ENCODE results near the gene TENM3. TPM values are rescaled to one million over a fixed set of nuclear protein-coding genes. Genes with fewer than 3 reads are reported as not detected.

TENM3 gene
- total RNA-seq, 1 experiment from 2014 or later = not detected

- Histone ChIP-seq H4K20me1 (ENCODE audit: insufficient read depth, low read depth, low read length) (no peaks in the 10 kb centered on the region), H3K9me3 (ENCODE audit: low read length) (no peaks in the 10 kb centered on the region), H3K79me2 (ENCODE audit: low read length) (no peaks in the 10 kb centered on the region), H3K9ac (ENCODE audit: low read length) (no peak overlapping the region), H3K4me2 (ENCODE audit: low read depth, low read length, poor library complexity, severe bottlenecking) (no peak overlapping the region), H3K27ac (ENCODE audit: low read length) (no peak overlapping the region), H3K9me2 (replicated peaks; ENCODE audit: insufficient read depth, low read length) (no peaks in the 10 kb centered on the region), H3K4me1 (ENCODE audit: low read length) (no peaks in the 10 kb centered on the region), H3K4me3 (ENCODE audit: low read length) (no peak overlapping the region), H3K27me3 (ENCODE audit: low read length) (no peaks in the 10 kb centered on the region), H2AFZ (ENCODE audit: low read length) (no peak overlapping the region), H3K36me3 (ENCODE audit: insufficient read depth, low read length) (no peaks in the 10 kb centered on the region)
- no peak for DNase-seq
These were observed 397.3 kb downstream of the TENM3 start for GRCh38 chr4:182640491-182640890.

GRCh38 chr4:182640932-182641331, 397.7 kb downstream of the TENM3 start:
- Histone ChIP-seq H2AFZ (ENCODE audit: low read length) (no peak overlapping the region), H3K4me2 (ENCODE audit: low read depth, low read length, poor library complexity, severe bottlenecking) (no peak overlapping the region), H3K4me1 (ENCODE audit: low read length) (no peaks in the 10 kb centered on the region), H4K20me1 (ENCODE audit: insufficient read depth, low read depth, low read length) (no peaks in the 10 kb centered on the region), H3K79me2 (ENCODE audit: low read length) (no peaks in the 10 kb centered on the region), H3K27ac (ENCODE audit: low read length) (no peak overlapping the region), H3K27me3 (ENCODE audit: low read length) (no peaks in the 10 kb centered on the region), H3K9me2 (replicated peaks; ENCODE audit: insufficient read depth, low read length) (no peaks in the 10 kb centered on the region), H3K9me3 (ENCODE audit: low read length) (no peaks in the 10 kb centered on the region), H3K9ac (ENCODE audit: low read length) (no peak overlapping the region), H3K4me3 (ENCODE audit: low read length) (no peak overlapping the region), H3K36me3 (ENCODE audit: insufficient read depth, low read length) (no peaks in the 10 kb centered on the region)
- no peak for DNase-seq

GRCh38 chr4:182642831-182643230, 399.6 kb downstream of the TENM3 start:
- no peak for DNase-seq
- Histone ChIP-seq H4K20me1 (ENCODE audit: insufficient read depth, low read depth, low read length) (no peaks in the 10 kb centered on the region), H3K4me3 (ENCODE audit: low read length) (no peak overlapping the region), H3K9me3 (ENCODE audit: low read length) (no peaks in the 10 kb centered on the region), H3K27ac (ENCODE audit: low read length) (no peak overlapping the region), H3K79me2 (ENCODE audit: low read length) (no peaks in the 10 kb centered on the region), H3K4me2 (ENCODE audit: low read depth, low read length, poor library complexity, severe bottlenecking) (no peak overlapping the region), H3K36me3 (ENCODE audit: insufficient read depth, low read length) (no peaks in the 10 kb centered on the region), H3K9me2 (replicated peaks; ENCODE audit: insufficient read depth, low read length) (no peaks in the 10 kb centered on the region), H3K27me3 (ENCODE audit: low read length) (no peaks in the 10 kb centered on the region), H2AFZ (ENCODE audit: low read length) (no peak overlapping the region), H3K9ac (ENCODE audit: low read length) (no peak overlapping the region), H3K4me1 (ENCODE audit: low read length) (no peaks in the 10 kb centered on the region)

GRCh38 chr4:182643801-182644682, 400.8 kb downstream of the TENM3 start:
- no peak overlapping the region for H3K4me2 ChIP-seq (ENCODE audit: low read depth, low read length, poor library complexity, severe bottlenecking)
- H3K9ac ChIP-seq (ENCODE audit: low read length) = no peak overlapping the region
- no peaks in the 10 kb centered on the region for H3K4me1 ChIP-seq (ENCODE audit: low read length)
- no peaks in the 10 kb centered on the region for H3K27me3 ChIP-seq (ENCODE audit: low read length)
- H4K20me1 ChIP-seq (ENCODE audit: insufficient read depth, low read depth, low read length) = no peaks in the 10 kb centered on the region
- H3K36me3 ChIP-seq (ENCODE audit: insufficient read depth, low read length) = no peaks in the 10 kb centered on the region
- no peak overlapping the region for H2AFZ ChIP-seq (ENCODE audit: low read length)
- H3K9me3 ChIP-seq (ENCODE audit: low read length) = no peaks in the 10 kb centered on the region
- no peaks in the 10 kb centered on the region for H3K9me2 ChIP-seq (replicated peaks; ENCODE audit: insufficient read depth, low read length)
- H3K79me2 ChIP-seq (ENCODE audit: low read length) = no peaks in the 10 kb centered on the region
- no peak overlapping the region for H3K4me3 ChIP-seq (ENCODE audit: low read length)
- H3K27ac ChIP-seq (ENCODE audit: low read length) = no peak overlapping the region
- no peak for DNase-seq

- Histone ChIP-seq H4K20me1 (ENCODE audit: insufficient read depth, low read depth, low read length) (no peaks in the 10 kb centered on the region), H3K9ac (ENCODE audit: low read length) (no peak overlapping the region), H3K27ac (ENCODE audit: low read length) (no peak overlapping the region), H3K4me3 (ENCODE audit: low read length) (no peak overlapping the region), H3K9me2 (replicated peaks; ENCODE audit: insufficient read depth, low read length) (no peaks in the 10 kb centered on the region), H2AFZ (ENCODE audit: low read length) (no peak overlapping the region), H3K36me3 (ENCODE audit: insufficient read depth, low read length) (no peaks in the 10 kb centered on the region), H3K4me1 (ENCODE audit: low read length) (no peaks in the 10 kb centered on the region), H3K4me2 (ENCODE audit: low read depth, low read length, poor library complexity, severe bottlenecking) (no peak overlapping the region), H3K79me2 (ENCODE audit: low read length) (no peaks in the 10 kb centered on the region), H3K9me3 (ENCODE audit: low read length) (no peaks in the 10 kb centered on the region), H3K27me3 (ENCODE audit: low read length) (no peaks in the 10 kb centered on the region)
- no peak for DNase-seq
These were observed 401.5 kb downstream of the TENM3 start for GRCh38 chr4:182644683-182645050.

- no peak overlapping the region for H3K4me2 ChIP-seq (ENCODE audit: low read depth, low read length, poor library complexity, severe bottlenecking)
- no peaks in the 10 kb centered on the region for H3K4me1 ChIP-seq (ENCODE audit: low read length)
- no peaks in the 10 kb centered on the region for H4K20me1 ChIP-seq (ENCODE audit: insufficient read depth, low read depth, low read length)
- DNase-seq = no peak
- no peak overlapping the region for H3K9ac ChIP-seq (ENCODE audit: low read length)
- H3K27me3 ChIP-seq (ENCODE audit: low read length) = no peaks in the 10 kb centered on the region
- no peaks in the 10 kb centered on the region for H3K9me3 ChIP-seq (ENCODE audit: low read length)
- H3K36me3 ChIP-seq (ENCODE audit: insufficient read depth, low read length) = no peaks in the 10 kb centered on the region
- H3K9me2 ChIP-seq (replicated peaks; ENCODE audit: insufficient read depth, low read length) = no peaks in the 10 kb centered on the region
- H3K27ac ChIP-seq (ENCODE audit: low read length) = no peak overlapping the region
- H3K4me3 ChIP-seq (ENCODE audit: low read length) = no peak overlapping the region
- H3K79me2 ChIP-seq (ENCODE audit: low read length) = no peaks in the 10 kb centered on the region
- no peak overlapping the region for H2AFZ ChIP-seq (ENCODE audit: low read length)
These were observed 402.3 kb downstream of the TENM3 start for GRCh38 chr4:182645511-182645910.

- H3K9ac ChIP-seq (ENCODE audit: low read length) = no peak overlapping the region
- no peaks in the 10 kb centered on the region for H3K27me3 ChIP-seq (ENCODE audit: low read length)
- H3K4me3 ChIP-seq (ENCODE audit: low read length) = no peak overlapping the region
- H3K79me2 ChIP-seq (ENCODE audit: low read length) = no peaks in the 10 kb centered on the region
- no peak overlapping the region for H3K4me2 ChIP-seq (ENCODE audit: low read depth, low read length, poor library complexity, severe bottlenecking)
- no peaks in the 10 kb centered on the region for H4K20me1 ChIP-seq (ENCODE audit: insufficient read depth, low read depth, low read length)
- no peak overlapping the region for H3K27ac ChIP-seq (ENCODE audit: low read length)
- no peaks in the 10 kb centered on the region for H3K9me2 ChIP-seq (replicated peaks; ENCODE audit: insufficient read depth, low read length)
- no peaks in the 10 kb centered on the region for H3K36me3 ChIP-seq (ENCODE audit: insufficient read depth, low read length)
- H3K4me1 ChIP-seq (ENCODE audit: low read length) = no peaks in the 10 kb centered on the region
- no peak for DNase-seq
- H2AFZ ChIP-seq (ENCODE audit: low read length) = no peak overlapping the region
- no peaks in the 10 kb centered on the region for H3K9me3 ChIP-seq (ENCODE audit: low read length)
These were observed 404.6 kb downstream of the TENM3 start for GRCh38 chr4:182647646-182648300.

GRCh38 chr4:182648766-182649165, 405.6 kb downstream of the TENM3 start:
- Histone ChIP-seq H3K27ac (ENCODE audit: low read length) (no peak overlapping the region), H3K4me2 (ENCODE audit: low read depth, low read length, poor library complexity, severe bottlenecking) (no peak overlapping the region), H2AFZ (ENCODE audit: low read length) (no peak overlapping the region), H3K9me2 (replicated peaks; ENCODE audit: insufficient read depth, low read length) (no peaks in the 10 kb centered on the region), H3K79me2 (ENCODE audit: low read length) (no peaks in the 10 kb centered on the region), H3K27me3 (ENCODE audit: low read length) (no peaks in the 10 kb centered on the region), H4K20me1 (ENCODE audit: insufficient read depth, low read depth, low read length) (no peaks in the 10 kb centered on the region), H3K9me3 (ENCODE audit: low read length) (no peaks in the 10 kb centered on the region), H3K9ac (ENCODE audit: low read length) (no peak overlapping the region), H3K4me1 (ENCODE audit: low read length) (no peaks in the 10 kb centered on the region), H3K36me3 (ENCODE audit: insufficient read depth, low read length) (no peaks in the 10 kb centered on the region), H3K4me3 (ENCODE audit: low read length) (no peak overlapping the region)
- DNase-seq = no peak
